Measurements from ENCODE around the gene PTPRB.

DNA sequence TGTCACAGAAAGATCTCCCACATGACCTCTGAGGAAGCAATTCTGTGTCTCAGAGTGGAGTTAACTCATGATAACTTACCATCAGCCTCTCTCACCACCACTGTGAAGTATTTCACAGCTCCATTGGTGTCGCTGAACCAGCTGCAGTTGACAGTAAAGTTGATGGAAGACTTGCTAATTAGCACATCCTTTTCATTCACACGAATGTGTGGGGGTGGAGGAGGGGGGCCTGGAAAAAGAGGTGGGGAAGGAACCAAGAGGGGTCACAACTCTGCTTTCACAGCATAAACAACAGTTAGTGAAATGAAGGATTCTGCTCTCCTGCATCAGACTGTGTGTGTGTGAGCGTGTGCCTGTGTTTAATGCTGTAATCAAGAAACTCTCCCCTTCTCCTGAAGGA, 82.1 kb downstream of the PTPRB start:
- TF ChIP-seq, protein P1, sequence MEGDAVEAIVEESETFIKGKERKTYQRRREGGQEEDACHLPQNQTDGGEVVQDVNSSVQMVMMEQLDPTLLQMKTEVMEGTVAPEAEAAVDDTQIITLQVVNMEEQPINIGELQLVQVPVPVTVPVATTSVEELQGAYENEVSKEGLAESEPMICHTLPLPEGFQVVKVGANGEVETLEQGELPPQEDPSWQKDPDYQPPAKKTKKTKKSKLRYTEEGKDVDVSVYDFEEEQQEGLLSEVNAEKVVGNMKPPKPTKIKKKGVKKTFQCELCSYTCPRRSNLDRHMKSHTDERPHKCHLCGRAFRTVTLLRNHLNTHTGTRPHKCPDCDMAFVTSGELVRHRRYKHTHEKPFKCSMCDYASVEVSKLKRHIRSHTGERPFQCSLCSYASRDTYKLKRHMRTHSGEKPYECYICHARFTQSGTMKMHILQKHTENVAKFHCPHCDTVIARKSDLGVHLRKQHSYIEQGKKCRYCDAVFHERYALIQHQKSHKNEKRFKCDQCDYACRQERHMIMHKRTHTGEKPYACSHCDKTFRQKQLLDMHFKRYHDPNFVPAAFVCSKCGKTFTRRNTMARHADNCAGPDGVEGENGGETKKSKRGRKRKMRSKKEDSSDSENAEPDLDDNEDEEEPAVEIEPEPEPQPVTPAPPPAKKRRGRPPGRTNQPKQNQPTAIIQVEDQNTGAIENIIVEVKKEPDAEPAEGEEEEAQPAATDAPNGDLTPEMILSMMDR (IDR thresholded peaks at IDR 0.05; ENCODE audit: borderline replicate concordance, extremely low read depth, low read length, poor library complexity, severe bottlenecking): no peak
- TF ChIP-seq EZH2 (IDR thresholded peaks at IDR 0.05; ENCODE audit: borderline replicate concordance, low read depth, low read length, severe bottlenecking): no peak

All from DND-41 (cell line).